Left forelimb (tissue), 1 donor: ENCODE data around the gene DIDO1.

ENCODE experiments used
- DNase-seq: peaks from one replicate; pipeline ENCODE4 v3.0.0-alpha.2; 2018; ENCODE audit warnings: low spot score

The DIDO1 gene

DNA sequence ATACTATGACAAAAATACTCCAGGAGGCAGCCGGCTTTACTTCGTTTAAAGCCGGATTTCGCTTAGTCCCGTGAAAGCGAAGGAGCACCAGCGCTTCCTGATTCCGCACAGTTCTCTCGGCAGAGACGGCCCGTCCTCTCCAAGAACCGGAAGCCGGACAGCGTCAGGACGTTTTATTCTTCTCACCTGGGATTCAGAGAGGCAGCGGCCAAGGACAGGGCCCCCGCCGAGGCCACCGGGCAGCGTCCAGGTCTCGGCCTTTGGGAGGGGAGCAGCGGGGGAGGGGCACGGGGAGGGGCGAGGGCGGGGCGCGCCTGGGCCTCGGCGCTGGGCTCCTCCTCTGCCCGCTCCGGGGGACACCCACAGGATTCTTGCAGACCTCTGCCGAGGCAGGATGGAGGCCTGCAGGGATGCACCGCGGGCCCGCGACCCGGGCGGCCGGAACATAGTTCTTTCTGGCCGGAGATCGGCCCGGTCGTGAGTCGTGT lies 2.8 kb upstream of the DIDO1 start:
- peak; percentile 81 for DNase-seq

DNA sequence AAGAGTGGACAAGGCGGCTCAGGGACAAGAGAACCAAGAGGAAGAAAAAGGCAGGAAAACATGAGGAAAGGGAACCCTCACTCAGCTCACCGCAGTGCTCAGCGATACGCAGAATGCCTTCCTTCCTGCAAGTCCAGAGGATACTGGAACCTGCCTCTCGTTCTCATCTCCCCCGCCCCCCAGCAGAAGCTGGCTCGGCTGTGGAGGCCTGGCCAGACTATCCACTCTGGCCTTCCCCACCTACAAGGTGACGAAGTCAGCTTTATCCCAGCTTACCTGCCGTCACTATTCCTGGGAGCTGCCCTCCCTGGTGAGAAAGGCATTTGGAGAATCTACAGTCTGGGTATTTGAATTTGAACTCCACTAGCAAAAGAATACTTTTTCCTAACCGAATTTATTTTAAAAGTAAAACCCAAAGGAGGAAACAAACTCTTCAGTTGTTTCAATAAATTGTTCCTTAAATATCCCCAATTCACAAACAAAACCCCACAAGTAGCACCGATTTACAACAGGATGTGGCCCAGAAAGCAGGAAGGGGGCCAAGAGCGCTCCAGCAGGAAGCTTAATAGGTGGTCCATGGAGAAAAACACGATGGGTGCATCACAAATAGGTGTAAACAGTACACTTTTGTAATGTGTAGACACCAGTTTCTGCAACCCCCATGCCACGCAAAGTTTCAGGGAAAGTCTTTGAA lies 2.1 kb upstream of the DIDO1 start:
- peak; percentile 57 for DNase-seq

DNA sequence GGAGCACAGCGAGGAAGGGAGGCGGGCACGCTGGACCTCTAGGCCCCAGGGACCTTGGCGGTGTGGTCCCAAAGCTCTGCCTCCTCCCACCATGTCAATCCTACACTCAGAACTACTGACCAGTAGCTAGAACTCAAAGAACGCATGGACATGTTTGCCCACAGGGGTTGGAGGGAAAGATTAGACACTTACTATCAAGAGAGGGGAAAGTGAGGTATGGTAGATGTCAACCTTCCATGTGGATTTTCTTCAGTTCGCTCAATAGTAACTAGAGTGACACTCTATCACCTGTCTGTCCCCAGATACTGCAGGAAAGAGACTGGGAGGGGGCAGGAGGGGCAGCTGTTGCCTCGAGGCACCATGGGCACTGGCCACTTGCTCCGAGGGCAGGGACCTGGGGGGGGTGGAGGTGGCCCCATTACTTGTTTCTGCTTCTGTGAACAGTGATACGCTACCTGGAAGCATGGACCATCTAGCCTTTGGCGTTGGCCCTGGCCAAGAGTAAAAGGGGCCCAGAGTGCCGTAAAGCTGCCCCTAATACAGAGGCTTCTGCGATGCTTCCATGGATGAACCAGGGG lies 912 bp upstream of the DIDO1 start:
- DNase-seq: peak; percentile 59

DNA sequence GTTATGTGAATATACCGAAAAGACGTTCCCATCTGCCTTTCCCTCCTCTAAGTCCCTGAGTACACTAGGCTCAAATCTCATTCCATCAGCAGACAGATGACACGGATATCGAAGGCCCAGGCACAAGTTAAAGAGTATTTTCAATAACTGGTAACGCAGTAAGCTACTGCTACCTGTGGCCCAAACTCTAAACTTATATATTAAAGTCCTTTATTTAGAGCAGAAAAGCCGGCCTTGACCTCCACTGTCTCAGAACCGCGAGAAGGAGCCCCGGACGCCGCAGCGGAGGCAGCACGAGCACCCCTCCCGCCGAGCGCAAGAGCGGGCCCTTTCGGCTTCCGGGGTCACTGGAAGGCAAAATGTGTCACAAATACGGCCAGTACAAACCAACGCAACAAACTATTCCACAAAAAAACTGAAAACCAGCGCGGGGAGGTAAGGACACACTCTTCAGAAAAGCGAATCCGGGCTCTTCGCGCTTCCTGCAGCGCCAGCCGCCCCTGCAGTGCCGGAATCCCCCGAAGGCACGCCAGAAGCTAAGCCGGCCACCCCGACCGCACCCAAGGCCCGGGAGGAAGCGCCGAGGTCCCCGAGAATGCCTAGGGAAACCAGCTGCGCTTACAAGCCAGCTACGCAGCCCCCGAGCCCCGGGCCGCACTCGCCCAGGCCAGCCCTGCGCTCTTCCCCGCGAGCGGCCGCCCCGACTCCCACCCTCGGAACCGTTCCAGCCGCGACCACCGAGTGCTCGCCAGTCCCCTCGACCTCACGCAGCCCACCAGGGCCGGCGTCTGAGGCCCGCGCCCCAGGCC lies 681 bp downstream of the DIDO1 start:
- peak; percentile 72 for DNase-seq

DNA sequence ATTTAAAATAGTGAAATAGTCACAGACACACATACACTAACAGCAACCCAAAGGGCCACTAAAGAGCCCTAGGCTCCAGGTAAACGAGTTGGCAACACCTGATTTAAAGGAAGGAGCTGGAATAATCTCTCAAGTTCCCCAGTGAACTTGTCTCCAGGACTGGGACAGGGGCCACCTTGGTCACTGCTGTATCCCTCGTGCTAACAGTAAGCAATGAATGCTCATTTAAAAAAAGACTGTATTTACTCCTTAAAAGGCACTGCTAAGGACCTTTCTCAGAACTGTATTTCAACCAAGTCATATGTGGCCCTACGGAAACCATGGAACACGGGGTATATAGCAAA lies 1.3 kb downstream of the DIDO1 start:
- DNase-seq: peak; percentile 42

DNA sequence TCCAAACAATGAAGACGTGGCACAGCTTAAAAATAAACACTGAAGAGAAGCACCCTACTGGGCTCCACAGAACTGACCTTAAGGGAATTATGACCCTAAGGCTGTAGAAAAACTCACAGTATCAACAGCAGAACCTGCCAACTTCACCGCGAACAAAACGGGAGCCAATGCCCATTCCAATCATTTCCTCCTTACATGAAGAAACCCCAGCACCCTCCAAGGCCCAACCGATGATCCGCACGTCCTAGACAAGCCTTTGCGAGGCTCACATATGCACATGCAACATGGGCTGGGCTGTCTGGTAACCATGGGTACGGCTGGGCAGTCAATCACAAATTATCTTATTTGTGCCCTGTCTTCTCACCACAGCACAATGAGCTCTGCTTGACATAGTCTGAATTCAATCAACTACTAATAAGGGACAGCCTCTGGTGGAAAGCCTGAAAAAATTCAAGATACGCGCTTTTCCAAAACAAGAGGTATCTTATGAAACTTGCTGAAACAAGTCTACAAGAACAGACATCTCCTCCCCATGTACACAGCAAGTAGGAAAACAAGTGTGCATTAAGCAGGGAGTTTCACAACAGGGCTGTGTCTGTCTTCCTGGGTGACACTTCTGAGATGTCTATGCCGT lies 1.7 kb downstream of the DIDO1 start:
- DNase-seq: peak; percentile 26

DNA sequence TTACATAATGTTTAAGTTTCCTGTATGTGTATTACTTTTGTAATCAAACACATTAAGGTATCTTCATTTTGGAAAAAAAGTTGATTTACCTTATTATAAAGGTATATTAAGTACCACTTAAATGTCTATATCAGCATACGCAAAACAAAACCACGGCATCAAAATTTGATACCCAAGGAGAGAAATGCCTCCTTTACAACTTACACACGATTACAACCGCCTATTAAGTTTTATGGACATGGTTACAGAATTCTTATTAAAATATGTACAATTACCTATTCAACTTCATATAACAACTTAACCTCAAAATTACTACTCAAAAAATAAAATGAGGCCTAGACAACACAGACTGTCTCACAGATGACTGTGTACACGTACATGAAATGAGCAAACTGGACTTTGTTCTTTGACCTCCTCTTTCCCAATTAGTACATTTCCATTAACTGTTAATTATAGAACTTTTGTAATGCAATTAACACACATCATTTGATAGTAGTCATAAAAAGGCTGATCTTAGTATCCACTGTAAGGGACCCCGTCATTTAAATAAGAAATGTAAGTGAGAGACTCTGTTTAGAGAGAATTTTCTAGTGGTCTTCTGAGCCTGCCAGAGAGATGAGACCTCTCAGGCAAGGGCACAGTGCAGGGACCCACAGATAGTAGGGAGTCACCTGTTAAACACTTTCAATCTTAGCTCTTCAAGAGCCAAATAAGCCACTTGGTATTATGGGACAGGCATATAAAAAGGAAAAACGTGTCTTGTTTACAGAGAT lies 2.5 kb downstream of the DIDO1 start:
- no peak for DNase-seq

DNA sequence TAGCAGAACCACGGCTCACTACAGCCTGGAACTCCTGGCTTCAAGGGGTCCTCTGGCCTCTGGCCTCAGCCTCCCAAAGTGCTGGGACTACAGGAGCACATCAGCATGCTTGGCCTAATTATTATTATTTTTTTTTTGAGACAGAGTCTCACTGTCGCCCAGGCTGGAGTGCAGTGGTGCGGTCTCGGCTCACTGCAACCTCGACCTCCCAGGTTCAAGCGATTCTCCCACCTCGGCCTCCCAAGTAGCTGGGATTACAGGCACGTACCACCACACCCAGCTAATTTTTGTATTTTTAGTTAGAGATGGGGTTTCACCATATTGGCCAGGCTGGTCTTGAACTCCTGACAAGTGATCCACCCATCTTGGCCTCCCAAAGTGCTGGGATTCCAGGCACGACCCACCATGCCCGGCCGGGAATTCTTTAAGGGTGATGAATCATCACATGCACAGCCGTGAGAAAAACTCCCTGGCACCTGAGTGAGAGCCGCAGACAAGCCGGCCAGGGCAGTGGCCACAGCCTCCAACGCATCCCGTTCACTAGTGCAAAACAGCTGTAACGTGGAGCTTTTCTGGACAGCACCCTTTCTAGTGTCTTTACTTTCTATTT lies 3.1 kb downstream of the DIDO1 start:
- DNase-seq: peak; percentile 41

DNA sequence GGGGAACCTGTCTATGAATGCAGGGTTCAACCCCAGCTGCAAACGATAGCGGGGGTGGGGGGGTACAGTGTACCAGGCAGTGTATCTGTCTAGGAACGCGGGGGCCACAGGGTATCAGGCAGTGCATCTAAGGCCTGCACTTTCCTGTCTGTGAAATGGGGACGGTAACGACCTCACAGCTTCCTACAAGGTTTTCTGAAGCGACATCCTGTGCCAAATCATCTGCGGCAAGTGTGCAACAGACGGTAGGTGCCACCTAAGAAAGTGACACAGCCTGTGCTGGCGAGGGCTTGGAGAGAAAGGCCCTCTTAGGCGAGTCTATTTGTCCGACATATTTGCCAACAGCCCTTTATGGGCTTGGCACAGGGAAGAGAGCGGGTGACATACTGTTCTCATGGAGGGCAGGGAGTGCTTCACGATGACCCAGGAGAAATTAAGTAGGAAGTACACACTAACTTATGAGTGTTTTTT lies 3.8 kb downstream of the DIDO1 start:
- DNase-seq: peak; percentile 25

DNA sequence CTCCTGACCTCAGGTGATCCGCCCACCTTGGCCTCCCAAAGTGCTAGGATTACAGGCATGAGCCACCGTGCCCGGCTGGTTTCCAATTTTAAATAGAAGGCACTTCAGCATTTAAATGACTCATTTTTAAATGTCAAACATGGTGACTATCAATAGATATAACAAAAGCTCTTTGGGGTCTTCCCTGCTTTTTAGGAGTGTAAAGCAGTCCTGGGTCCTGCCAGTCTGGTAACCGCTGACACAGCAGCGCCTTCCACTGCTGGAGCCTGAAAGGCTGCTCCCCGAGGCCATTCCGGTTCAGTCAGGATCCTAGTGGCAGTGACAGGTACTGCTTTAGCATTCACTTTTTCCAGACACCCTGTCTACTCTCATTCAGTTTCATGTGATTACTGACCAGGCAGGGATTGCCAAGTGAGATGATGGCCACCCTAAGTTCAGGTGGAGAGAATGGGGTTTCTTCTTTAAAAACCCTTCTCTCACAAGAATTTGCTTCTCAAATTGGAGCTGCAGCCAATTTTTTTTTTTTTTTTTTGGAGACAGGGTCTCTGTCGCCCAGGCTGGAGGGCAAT lies 5.1 kb downstream of the DIDO1 start:
- peak; percentile 41 for DNase-seq

DNA sequence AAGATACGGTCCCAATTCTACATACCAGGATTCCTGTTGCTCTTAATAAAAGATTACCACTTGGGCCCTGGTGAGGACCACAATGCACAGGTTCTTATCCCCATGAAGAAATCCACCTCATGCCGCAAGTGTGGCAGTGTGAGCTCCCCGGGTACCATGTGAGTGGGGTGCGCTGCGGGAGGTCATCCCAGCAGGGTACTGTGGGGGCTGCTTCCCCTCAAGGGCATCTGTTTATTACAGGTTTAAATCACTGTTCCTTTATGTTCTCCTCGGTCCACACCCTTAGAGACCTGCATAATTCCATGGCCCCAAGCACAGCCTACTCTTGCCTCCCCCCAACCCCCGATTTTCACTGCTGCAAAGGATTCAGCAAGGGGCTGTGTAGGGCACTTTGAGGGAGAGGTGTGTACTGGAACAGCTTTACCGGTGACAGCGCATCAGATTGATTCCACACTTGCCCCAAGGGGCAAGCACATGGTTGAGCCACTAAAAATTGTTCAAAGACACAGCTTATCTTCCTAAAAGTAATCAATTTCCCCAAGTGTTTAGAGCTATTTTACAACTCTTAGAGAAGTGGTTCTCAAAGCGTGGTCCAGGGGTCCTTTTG lies 6.2 kb downstream of the DIDO1 start:
- DNase-seq: peak; percentile 18

DNA sequence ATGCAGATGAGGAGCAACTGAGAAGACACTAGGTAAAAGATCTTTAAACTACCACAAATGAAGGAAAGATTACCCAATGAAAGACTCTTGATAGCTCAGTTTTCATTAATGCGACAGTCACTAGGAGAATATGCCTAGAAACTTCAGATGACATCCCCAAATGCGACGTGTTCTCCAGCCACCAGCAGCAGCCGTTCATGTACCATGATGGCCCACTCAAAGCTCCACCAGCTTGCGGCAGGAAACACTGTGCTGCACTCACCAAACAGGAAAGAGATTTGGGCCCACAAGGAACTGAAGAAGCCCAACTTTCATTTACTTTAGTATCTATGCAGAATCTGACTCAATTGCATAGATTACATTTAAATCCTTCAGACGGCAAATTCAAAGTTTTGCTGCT lies 7.5 kb downstream of the DIDO1 start:
- no peak for DNase-seq

DNA sequence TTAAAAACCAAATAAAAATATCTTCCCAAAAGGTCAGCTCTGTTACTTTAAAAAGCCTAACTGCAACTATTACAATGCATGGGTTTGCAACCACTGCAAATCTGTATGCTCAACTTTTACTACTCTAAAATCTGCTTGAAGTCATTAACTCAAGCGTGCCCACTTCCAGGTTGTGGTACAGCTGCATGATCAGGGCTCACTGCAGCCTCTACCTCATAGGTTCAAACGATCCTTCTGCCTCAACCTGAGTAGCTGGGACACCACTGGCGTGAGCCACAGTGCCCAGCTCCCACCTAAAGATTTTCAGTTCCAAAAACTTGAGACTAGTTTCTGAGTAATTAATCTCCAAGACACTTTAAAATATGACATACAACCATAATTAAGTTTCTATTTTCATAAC lies 8.2 kb downstream of the DIDO1 start:
- no peak for DNase-seq

DNA sequence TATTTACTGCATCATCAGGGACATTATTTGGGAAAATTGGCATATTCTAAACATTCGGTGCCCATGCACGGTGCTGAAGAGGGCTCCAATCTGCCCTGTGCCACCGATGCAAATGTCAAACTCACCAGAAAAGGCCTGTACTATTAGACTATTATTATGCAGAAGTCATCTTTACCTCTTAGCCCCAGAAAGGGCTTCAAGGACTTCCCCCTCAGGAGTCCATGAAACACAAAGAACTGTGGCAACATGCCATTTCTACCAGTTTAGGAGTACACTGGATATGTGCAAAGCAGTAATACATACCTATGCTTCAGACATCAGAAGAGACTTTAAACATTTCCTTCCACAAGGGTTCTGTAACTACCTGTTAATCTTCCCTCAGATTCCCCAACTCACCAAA lies 8.6 kb downstream of the DIDO1 start:
- DNase-seq: no peak

DNA sequence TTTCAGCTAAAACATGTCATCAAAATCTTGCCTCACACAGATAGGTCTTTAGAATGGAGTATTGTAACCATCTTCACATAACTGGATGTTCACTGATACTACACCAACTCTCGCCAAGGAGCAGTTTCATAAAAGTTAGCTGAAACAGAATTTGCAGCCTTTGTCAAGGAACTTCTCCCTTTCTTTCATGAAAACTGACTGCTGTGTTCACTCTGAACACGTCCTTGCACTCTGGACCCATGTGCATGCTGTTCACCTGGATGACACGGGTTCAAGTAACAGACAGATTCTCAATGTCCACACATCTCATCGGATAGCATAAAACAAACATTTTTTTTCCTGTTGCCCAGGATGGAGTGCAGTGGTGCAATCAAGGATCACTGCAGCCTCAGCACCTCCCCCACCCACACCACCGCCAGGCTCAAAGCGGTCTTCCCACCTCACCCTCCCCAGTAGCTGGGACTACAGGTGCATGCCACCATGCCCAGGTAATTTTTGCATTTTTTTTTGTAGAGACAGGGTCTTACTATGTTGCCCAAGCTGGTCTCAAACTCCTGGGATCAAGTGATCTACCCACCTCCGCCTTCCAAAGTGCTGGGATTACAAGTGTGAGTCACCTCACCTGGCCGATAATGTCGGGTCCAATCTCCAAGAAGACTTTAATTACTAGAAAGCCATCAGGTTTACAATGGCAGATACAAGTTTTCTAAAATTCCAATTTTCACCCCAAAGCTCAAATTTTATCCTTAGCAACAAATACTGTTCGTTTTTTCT lies 9.4 kb downstream of the DIDO1 start:
- DNase-seq: no peak

DNA sequence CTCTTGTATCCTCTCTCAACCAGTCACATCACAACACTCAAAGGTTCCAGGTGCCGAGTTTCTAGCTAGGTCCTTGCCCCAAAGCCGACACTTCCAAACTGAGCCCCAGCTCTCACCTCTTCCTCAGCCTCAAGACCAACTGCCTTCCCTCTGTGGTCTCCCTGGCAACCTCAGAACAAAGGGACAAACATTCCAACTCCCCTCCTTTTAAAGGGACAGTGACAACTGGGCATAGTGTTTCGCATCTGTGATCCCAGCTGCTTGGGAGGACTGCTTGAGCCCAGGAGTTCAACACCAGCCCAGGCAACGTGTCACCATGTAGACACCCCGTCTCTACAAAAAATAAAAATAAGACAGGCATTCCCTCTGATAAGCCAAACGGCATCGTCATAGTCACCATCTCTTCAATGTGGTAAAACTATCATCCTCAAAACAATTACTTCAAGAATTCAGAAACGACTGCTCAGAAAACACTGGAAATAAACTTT lies 11.3 kb downstream of the DIDO1 start:
- no peak for DNase-seq

DNA sequence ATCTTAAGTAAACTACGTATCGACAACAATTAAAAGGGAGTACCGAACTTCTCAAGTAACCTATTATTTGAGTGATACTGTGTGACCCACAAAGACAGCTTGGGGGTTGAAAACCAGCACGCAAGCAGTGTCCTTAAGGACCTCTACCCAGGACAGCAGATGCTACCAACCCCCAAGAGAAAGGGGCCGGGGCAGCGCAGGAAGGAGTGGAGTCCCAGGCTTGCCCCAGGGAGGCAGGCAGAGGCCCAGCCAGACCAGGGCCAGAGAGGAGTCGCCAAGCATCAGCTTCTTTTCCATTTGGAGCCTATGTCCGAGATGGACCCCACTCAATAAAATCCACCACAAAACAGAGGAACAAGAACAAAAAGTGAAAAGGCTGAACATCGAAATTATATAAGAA lies 11.9 kb downstream of the DIDO1 start:
- no peak for DNase-seq

DNA sequence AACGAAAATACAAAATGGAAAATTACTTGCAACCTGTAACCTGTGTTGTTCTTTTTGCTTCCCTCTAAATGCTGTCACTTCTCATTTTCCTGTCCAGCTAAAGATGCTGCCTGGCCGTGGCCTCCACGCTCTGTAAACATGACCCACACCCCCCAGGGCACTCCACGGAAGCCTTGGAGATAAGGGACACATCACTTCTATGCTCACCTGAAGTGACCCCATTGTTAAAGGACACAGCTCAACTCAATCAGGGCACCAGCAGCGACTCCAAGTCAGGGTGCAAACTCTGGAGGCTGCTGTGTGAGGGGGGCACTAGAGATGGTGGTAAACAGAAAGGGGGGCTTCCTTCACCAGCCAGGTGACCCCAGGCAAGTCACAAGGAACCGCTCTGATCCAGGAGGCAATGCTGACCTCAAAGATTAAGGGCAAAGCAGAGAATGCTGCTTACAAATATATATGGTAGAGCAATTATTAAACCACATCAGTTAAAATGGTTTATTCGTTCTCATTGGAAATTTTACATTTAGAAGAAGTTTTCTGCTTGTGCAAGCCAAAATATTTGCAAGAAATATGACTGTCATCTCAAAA lies 13.2 kb downstream of the DIDO1 start:
- DNase-seq: no peak

DNA sequence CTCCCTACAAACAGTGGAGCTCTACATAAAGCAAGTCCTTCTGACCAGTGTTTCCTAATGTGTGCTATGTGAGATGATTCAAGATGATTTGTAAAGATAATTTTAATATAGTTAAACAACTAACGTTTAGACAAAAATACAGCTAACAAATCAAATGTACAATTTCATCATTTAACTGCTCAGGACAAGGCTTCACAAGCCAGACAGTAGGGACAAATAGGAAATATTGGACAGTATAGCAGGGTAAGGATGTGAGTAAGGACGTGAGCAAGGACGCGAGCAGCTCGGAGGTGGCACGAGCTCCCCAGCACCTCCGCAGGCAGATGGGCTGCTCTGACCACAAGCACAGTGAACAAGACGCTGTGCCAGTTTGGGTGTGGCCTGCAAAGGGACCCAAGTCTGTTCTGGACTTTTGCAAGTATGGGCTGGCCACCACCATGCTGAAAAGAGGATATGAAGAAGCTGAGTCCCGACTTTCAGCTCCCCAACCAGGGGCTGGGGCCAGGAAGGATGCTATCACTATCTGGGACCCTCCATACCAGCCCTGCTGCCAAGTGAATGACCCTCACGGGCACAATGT lies 14.5 kb downstream of the DIDO1 start:
- DNase-seq: no peak
